Stomach (tissue), 9 donors: ENCODE data around the gene PTAR1. TPM values are rescaled to one million over a fixed set of nuclear protein-coding genes. Genes with fewer than 3 reads are reported as not detected.

Experiments used
- DNase-seq, 2 donors: peaks; one replicate each; pipeline versions ENCODE4 v3.0.0 to v3.0.0-alpha.2; 2013 to 2019
- H3K27ac ChIP-seq, 5 donors: fragments of 200-600 bp in 4 of 5; sonication (generic) in 4 of 5; one replicate each; pipeline ENCODE4 v1.5.1; 2013 to 2019; ENCODE audit warnings: mild to moderate bottlenecking in 1 of 5, moderate library complexity in 1 of 5
- H3K27me3 ChIP-seq, 3 donors: fragments of 200-600 bp; sonication (generic); one replicate each; pipeline ENCODE4 v1.5.1; 2017 to 2019; ENCODE audit warnings: mixed run types in 1 of 3
- H3K36me3 ChIP-seq, 4 donors: fragments of 200-600 bp; sonication (generic); 1 replicate in 3 of 4; 2 replicates in 1 of 4; pipeline ENCODE4 v1.5.1; 2016 to 2019
- H3K4me1 ChIP-seq, 4 donors: fragments of 200-600 bp; sonication (generic); one replicate each; pipeline ENCODE4 v1.5.1; 2016 to 2019
- H3K4me3 ChIP-seq, 4 donors: fragments of 200-600 bp; sonication (generic) in 3 of 4; one replicate each; pipeline ENCODE4 v1.5.1; 2016 to 2019; ENCODE audit warnings: mild to moderate bottlenecking in 1 of 4
- H3K9me3 ChIP-seq, 4 donors: fragments of 200-600 bp; sonication (generic); one replicate each; pipeline ENCODE4 v1.5.1; 2016 to 2019
- EP300 ChIP-seq: sonication (generic); formaldehyde crosslinking; IDR thresholded peaks from one replicate; pipeline ENCODE4 v1.6.1; 2017; ENCODE audit warnings: antibody characterized with exemption
- POLR2A ChIP-seq, 4 donors: fragments of 450-650 bp; IDR thresholded peaks; one replicate each; pipeline ENCODE4 v1.6.1; 2016; ENCODE audit warnings: antibody characterized with exemption in 4 of 4, control low read depth in 2 of 4, mild to moderate bottlenecking in 1 of 4, moderate library complexity in 1 of 4
- POLR2AphosphoS5 ChIP-seq, 3 donors: sonication (generic); formaldehyde crosslinking; IDR thresholded peaks; one replicate each; pipeline ENCODE4 v1.6.1; 2016; ENCODE audit warnings: antibody characterized with exemption in 3 of 3
- WGBS, 5 donors: extraction: QIAGEN DNeasy Blood & Tissue Kit in 3 of 5; methylation state at CpG; one replicate each; pipeline versions ENCODE4 v1.1.5 to v1.1.7; 2013 to 2018; 5-methylcytosine and 5-hydroxymethylcytosine counted together
- intact Hi-C: fragments of 100-400 bp; cut with DNase I; formaldehyde crosslinking; loops from one replicate; pipeline ENCODE4 v1.15.1; 2023; ENCODE audit warnings: low total_unique reads
- polyA plus RNA-seq, 3 donors: library from polyadenylated mRNA; stranded (reverse); fragments of 200-250 nt; gene quantifications; one replicate each; pipeline ENCODE4 v1.2.3, GENCODE V29; 2013
- total RNA-seq, 5 donors: library from RNA; depleted of rRNA; stranded (reverse); fragments of >200 nt; gene quantifications; one replicate each; pipeline versions ENCODE4 v1.1.0 to v1.2.3, GENCODE V29; 2014 to 2016
- TF ChIP-seq, protein P1 (sequence below), 7 experiments: fragments of 450-650 bp in 4 of 7; fragments of 200-600 bp in 3 of 7; sonication (generic) in 3 of 7; IDR thresholded peaks; one replicate each; pipeline ENCODE4 v1.5.1; 2016 to 2019; ENCODE audit warnings: antibody characterized with exemption in 7 of 7, control low read depth in 2 of 7, mild to moderate bottlenecking in 1 of 7
- donor health status: healthy with polysubstance abuse.
- donor health status: Bipolar disorder and iron deficiency.
- donor health status: healthy.

PTAR1 gene
- total and polyA plus RNA-seq, 8 donors = 4.5 to 124 (median 13.8) TPM

DNA sequence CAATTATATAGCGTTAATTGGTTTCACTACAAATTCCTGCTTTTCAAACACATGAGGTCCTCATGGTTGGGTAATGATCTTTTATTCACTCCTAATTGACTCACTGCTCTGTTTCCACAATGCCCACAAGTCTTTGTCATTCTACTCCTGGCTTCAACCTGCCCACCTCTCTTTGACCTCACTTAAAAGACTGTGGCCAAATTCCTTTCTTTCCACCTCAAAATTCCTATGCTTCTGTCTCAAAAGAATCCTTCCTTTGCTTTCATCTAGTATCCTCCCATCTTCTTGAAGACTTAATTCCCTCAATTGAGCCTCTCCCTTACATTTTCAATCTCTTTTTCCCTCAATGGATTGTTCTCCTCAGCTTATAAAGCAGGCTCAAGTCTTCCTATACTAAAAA is 92.5 kb downstream of the PTAR1 start:
- Histone ChIP-seq H3K4me3 (no peak overlapping the region), H3K27me3 (peaks cover 0 to 12% (median 4%) of the 10 kb centered on the region in 3 donors), H3K27ac (no peak overlapping the region), H3K36me3 (no peaks in the 10 kb centered on the region), H3K4me1 (peaks cover 6 to 17% (median 10%) of the 10 kb centered on the region in 4 donors), H3K9me3 (no peaks in the 10 kb centered on the region)
- no peak for DNase-seq
- TF ChIP-seq EP300 (no peak), POLR2A (IDR thresholded peaks at IDR 0.05) (no peak), POLR2AphosphoS5 (IDR thresholded peaks at IDR 0.05) (no peak)
- TF ChIP-seq, protein P1, sequence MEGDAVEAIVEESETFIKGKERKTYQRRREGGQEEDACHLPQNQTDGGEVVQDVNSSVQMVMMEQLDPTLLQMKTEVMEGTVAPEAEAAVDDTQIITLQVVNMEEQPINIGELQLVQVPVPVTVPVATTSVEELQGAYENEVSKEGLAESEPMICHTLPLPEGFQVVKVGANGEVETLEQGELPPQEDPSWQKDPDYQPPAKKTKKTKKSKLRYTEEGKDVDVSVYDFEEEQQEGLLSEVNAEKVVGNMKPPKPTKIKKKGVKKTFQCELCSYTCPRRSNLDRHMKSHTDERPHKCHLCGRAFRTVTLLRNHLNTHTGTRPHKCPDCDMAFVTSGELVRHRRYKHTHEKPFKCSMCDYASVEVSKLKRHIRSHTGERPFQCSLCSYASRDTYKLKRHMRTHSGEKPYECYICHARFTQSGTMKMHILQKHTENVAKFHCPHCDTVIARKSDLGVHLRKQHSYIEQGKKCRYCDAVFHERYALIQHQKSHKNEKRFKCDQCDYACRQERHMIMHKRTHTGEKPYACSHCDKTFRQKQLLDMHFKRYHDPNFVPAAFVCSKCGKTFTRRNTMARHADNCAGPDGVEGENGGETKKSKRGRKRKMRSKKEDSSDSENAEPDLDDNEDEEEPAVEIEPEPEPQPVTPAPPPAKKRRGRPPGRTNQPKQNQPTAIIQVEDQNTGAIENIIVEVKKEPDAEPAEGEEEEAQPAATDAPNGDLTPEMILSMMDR (IDR thresholded peaks at IDR 0.05) = no peak
- 85 to 100% (median 95%) methylated on average over 1 of the region's 1 CpG for WGBS, 5 donors
- intact Hi-C loops = no loop called here

DNA sequence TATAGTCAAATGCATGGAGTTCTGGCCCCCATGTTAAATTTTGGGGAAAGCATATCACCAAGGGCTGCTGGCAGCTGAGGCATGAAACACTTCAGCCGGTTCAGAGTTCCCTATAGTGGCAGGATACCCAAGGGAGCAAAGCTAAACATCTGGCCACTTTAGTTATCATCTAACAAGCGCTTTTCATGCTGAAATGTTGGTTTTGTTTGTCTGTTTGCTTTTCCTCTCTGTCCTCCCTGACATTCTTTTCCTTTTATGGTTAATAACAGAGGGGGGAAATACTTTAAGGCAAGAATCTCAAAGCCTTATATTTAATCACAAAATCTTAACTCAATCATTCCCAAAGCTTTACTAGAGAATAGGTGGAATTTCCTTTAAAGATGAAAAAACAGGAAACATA is 99.5 kb downstream of the PTAR1 start:
- Histone ChIP-seq H3K4me3 (no peak overlapping the region), H3K4me1 (no peaks in the 10 kb centered on the region), H3K36me3 (no peaks in the 10 kb centered on the region), H3K9me3 (no peaks in the 10 kb centered on the region), H3K27ac (no peak overlapping the region), H3K27me3 (no peaks in the 10 kb centered on the region)
- WGBS, 5 donors = 35 to 52% (median 44%) methylated on average over 2 of the region's 2 CpGs
- TF ChIP-seq EP300 (no peak), POLR2AphosphoS5 (IDR thresholded peaks at IDR 0.05) (no peak), POLR2A (IDR thresholded peaks at IDR 0.05) (no peak)
- TF ChIP-seq, protein P1 (IDR thresholded peaks at IDR 0.05) = no peak
- intact Hi-C loops = no loop called here
- no peak for DNase-seq

Other genes with a start within 250 kb of the PTAR1 start
- 10 to 100 TPM in 2 of 5 donors, 1 to 10 TPM in 3; 2.7 to 14.2 (median 5.3) TPM for gene APBA1, start 87.6 kb downstream of the PTAR1 start, total RNA-seq
- gene APBA1, start 87.6 kb downstream of the PTAR1 start, polyA plus RNA-seq = 1 to 10 TPM in 1 of 3 donors, under 1 TPM in 2; 0.50 to 1.3 (median 0.76) TPM
- gene CFAP95, start 60.8 kb upstream of the PTAR1 start, total RNA-seq = not detected
- not detected for gene CFAP95, start 60.8 kb upstream of the PTAR1 start, polyA plus RNA-seq